HG03175 (cell line): ENCODE measurements around the gene CTSF.
"Not testable (repeated sequence)": the region's sequence is repeated elsewhere in the genome, so short reads cannot be mapped to it uniquely, and the experiment has no call there.

ENCODE experiments used
- ATAC-seq: cut with Tn5 transposase; IDR thresholded peaks from one replicate; pipeline ENCODE4 v1.9.1; 2021; ENCODE audit warnings: mild to moderate bottlenecking, moderate library complexity; ENCODE audit not compliant: unreplicated experiment

The CTSF gene

DNA sequence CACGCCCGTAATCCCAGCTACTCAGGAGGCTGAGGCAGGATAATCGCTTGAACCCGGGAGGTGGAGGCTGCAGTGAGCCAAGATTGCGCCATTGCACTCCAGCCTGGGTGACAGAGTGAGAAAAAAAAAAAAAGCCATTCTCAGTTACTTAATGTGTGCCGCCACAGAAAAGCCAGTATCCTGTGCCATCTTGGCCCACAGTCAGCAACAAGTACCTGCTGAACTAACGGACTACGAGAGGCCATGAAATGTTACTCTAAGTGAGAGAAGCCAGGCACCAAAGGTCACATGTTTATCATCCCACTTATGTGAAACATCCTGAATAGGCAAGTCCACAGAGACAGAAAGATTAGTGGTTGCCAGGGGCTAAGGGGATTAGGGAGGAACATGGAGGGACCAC lies 27.8 kb downstream of the CTSF start:
- not testable (repeated sequence) for ATAC-seq

DNA sequence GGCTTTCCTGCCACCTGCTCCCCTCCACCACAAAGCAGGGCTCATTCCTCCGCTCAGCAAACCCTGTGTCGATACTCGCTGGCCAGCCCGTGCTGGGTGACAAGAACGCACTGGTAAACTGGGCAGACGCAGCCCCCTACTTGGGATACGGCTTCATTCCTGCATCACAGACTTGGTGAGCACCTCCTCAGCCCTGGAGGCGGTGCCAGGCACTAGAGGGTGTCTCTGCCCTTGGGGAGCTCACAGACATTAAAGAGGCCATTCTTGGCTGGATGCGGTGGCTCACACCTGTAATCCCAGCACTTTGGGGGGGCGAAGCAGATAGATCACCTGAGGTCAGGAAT lies 28.6 kb downstream of the CTSF start:
- no peak for ATAC-seq

DNA sequence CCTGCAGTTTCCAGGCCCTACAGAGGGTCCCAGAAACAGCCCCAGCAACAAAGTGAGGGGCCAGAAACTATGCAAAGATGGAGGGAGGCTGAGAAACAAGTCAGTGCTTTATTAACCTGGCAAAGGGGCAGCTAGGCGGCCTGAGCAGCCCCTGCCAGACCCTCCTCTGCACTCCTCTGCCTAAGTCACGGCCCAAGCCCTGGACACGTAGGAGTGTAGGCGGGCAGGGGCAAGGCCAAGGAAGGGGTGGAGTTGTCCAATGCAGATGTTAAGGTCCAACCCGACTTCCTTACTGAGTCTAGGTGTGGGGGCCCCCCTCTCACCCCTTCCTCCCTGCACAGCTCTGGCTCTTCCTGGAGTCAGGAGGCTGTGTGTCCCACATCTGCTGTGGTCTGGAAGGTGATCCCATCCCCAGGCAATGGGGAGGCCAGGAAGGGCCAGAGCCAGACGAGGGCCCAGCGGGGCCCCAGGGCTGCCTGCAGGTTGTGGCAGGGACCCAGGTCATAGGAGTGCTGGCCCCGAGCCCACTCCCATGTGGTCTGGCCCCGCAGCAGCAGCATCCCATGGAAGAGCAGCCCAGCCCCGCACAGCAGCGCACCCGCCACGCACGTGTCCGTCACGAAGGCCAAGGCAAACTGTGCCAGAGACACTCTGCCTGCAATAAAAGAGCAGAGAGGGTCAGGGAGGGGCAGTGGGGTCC lies 29.1 kb downstream of the CTSF start:
- no peak for ATAC-seq

DNA sequence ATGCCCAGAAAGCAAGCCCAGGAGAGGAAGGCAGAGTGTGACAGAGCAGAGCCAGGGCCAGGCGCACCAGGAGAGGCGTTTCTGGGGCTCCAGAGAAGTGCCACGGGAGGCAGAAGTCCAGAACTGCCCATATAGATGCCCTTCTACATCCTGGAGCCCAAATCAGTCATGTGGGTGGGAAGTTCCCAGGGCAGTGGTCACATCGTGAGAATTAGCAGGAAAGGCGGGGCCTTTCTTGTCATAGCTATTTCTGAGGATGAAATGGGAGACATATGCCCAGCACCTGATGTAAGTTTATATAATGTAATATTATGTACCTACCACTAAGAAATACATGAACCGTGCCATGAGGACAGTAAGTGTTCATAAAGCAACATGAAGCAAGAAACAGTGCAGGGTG lies 35.6 kb downstream of the CTSF start:
- no peak for ATAC-seq

DNA sequence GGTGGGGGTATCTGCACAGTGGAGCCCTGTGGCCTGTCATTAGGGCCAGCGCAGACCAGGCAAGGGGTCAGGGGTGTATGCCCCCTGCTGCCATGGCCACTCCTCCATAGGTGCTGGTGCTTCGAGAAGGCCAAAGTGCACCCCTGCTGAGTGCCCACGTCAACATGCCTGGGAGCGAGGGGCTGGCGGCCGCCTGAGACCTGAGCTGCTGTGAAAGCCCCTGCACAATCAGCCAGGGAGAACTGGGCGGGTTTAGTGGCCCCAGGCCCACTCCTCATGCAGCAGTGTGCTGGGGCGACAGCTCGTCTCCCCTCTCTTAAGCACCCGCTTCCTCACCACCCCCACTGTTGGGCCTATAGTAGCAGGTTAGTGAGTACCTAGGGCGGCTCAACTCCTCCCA lies 36.6 kb downstream of the CTSF start:
- ATAC-seq, result no peak

DNA sequence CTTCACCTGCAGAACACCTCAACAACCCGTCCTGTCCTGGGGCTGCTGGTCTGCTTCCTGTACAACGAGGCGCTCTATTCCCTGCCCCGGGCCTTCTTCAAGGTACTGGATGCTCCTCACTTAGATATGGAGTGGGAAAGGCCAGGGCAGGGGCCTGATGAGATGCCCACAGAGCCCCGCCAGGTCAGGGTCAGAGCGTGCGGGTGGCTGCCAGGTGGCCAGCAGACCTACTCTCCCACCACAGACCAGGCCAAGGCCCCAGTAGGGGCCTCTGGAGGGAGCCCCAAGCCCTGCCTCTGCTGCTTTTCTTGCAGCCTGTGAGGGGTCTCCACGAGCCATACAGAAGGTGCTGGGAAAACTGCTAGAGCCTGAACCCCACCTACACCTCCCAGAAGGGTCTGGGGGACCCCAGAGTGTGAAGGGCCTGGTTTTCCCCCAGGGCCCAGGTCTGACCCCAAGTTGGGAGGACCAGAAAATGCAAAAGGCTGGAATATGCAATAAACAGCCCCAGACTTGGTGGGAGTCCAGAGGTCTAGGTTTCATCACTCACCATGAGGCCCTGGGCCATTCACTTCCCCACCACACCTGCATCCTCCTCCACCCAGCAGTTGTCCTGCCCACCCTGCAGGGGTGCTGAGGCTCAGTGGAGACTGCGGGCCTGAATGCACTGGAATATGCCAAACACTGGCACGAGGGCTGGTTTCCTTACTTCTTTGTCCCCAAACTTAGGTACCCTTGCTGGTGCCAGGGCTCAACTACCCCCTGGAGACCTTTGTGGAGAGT lies 37.3 kb downstream of the CTSF start:
- ATAC-seq, result no peak

DNA sequence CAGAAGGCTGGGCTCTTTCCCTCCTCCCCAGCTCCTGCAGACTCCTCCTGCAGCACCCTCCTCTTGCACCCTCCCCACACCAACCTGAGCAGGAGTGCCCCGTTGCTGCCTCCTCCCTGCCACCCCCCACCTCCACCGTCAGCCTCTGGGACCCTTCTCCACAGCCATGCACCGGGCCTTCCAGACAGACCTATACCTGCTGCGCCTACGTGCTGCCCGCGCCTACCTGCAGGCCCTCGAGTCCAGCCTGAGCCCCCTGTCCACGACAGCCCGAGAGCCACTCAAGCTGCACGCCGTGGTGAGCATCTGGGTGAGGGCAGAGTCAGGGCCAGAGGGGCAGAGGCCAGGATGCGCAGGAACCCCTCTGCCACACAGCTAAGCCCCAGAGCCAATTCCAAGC lies 38.8 kb downstream of the CTSF start:
- no peak for ATAC-seq

DNA sequence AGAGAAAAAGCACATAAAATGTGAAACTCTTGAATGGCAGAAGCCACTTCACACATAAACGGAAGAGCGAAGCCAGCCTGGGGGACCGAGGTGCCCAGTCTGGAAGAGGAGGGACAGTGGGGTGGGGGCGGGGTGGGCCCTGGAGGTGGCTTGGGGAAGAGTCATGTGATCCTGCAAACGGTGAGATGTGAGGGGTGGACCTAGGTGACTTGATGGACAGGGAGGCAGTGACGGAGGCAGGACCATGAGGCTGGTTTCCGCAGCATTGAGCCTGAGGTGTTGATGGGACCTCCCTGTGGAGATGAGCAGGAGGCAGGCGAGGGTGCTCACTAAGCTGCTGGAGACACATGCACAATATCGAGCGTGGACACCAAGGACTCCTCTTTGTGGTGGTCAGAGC lies 39.3 kb downstream of the CTSF start:
- no peak for ATAC-seq

DNA sequence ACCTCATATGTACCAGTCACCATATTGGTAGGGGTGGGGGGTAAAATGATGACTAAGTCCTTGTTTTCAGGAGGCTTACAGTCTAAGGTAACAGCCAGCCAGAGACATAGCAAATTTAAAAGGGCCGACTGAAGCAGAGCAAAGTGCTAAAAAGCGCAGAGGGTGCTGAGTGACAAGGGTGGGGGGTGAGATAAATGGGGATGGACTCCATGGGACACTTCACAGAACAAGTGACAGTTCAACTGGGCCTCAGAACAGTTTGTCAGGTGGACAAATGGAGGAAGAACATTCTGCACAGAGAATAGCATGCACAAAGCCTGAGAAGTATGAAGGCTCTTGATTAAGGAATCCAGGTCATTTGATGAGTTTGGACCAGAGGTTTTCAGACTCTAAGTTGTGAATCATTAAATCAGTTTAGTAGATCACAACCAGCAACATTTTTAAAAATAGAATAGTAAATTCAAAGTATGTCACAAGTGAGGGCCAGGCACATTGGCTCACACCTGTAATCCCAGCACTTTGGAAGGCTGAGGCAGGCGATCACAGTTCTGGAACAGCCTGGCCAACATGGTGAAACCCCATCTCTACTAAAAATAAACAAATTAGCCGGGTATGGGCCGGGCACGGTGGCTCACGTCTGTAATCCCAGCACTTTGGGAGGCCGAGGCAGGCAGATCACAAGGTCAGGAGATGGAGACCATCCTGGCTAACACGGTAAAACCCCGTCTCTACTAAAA lies 43.9 kb downstream of the CTSF start:
- ATAC-seq, result no peak

DNA sequence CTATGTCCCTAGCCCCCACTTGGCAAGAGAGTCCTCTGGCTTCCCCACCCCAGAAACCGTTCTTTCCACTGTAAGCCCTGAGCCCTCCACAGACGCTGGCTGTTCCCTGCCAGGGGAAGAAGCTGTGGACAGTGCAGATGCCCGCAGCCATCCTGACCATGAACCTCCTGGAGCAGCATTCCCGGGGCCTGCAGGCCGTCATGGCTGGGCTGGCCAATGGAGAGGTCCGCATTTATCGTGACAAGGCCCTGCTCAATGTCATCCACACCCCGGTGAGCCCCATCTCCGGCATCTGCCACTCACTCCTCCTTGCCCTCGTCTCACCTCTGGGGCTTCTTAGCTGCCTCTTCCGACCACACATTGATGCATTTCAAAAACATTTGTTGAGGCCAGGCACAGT lies 44.8 kb downstream of the CTSF start:
- no peak for ATAC-seq
